Gastrocnemius medialis (tissue), 4 donors: ENCODE data around the gene MOSMO. TPM values are rescaled to one million over a fixed set of nuclear protein-coding genes. Genes with fewer than 3 reads are reported as not detected.

Experiments used
- ATAC-seq, 2 donors: fragments of 150-250 bp; one replicate each; pipeline ENCODE4 v1.9.1; 2016
- DNase-seq, 2 donors: peaks; one replicate each; pipeline ENCODE4 v3.0.0-alpha.2; 2019
- H3K27ac ChIP-seq, 4 donors: fragments of 200-600 bp; sonication (generic); 1 replicate in 1 of 4; 2 replicates in 3 of 4; pipeline ENCODE4 v1.5.1; 2016 to 2018; ENCODE audit warnings: mild to moderate bottlenecking in 2 of 4, moderate library complexity in 1 of 4
- H3K27me3 ChIP-seq, 3 donors: fragments of 200-600 bp; sonication (generic) in 2 of 3; 1 replicate in 1 of 3; 2 replicates in 2 of 3; pipeline versions ENCODE4 v1.5.1 to v1.6.0; 2016 to 2019; ENCODE audit warnings: mild to moderate bottlenecking in 1 of 3, moderate library complexity in 1 of 3
- H3K36me3 ChIP-seq, 2 donors: fragments of 200-600 bp; sonication (generic) in 1 of 2; one replicate each; pipeline ENCODE4 v1.5.1; 2017 to 2018
- H3K4me1 ChIP-seq, 2 donors: fragments of 200-600 bp; sonication (generic) in 1 of 2; one replicate each; pipeline ENCODE4 v1.5.1; 2016 to 2017; ENCODE audit warnings: mild to moderate bottlenecking in 2 of 2
- H3K4me3 ChIP-seq, 4 donors: fragments of 200-600 bp; sonication (generic) in 3 of 4; 1 replicate in 1 of 4; 2 replicates in 3 of 4; pipeline ENCODE4 v1.5.1; 2016 to 2019; ENCODE audit warnings: mild to moderate bottlenecking in 2 of 4
- H3K9me3 ChIP-seq, 3 donors: fragments of 200-600 bp; sonication (generic) in 2 of 3; 1 replicate in 1 of 3; 2 replicates in 2 of 3; pipeline ENCODE4 v1.5.1; 2016 to 2019
- CTCF ChIP-seq, 5 experiments: fragments of 450-650 bp in 3 of 5; fragments of 200-600 bp in 2 of 5; sonication (generic) in 2 of 5; IDR thresholded peaks in 4 of 5; conservative IDR thresholded peaks in 1 of 5; 1 replicate in 4 of 5; 2 replicates in 1 of 5; pipeline ENCODE4 v1.5.1; 2016 to 2019; ENCODE audit warnings: antibody characterized with exemption in 5 of 5, mild to moderate bottlenecking in 3 of 5, moderate library complexity in 3 of 5
- POLR2A ChIP-seq, 2 donors: fragments of 450-650 bp; IDR thresholded peaks; one replicate each; pipeline ENCODE4 v1.6.1; 2017; ENCODE audit warnings: antibody characterized with exemption in 2 of 2, mild to moderate bottlenecking in 2 of 2, moderate library complexity in 2 of 2
- in situ Hi-C, 4 donors: fragments of 200-750 bp; cut with MboI; loops; one replicate each; pipeline versions ENCODE4 v1.15.0 to v1.8.0; 2017; ENCODE audit warnings: low sequenced_read_pairs in 4 of 4
- intact Hi-C: fragments of 100-400 bp; cut with DNase I; formaldehyde crosslinking; loops from one replicate; pipeline ENCODE4 v1.15.1; 2023; ENCODE audit warnings: low total_unique reads
- total RNA-seq, 4 donors: library from RNA; depleted of rRNA; stranded (reverse); fragments of >200 nt; gene quantifications; one replicate each; pipeline versions ENCODE4 v1.1.0 to v1.2.3, GENCODE V29; 2016

Gene MOSMO
- total RNA-seq, 4 donors from 2014 or later = 12.6 to 17.6 (median 13.9) TPM

GRCh38 chr16:22117609-22118008, 109.7 kb downstream of the MOSMO start:
- in situ Hi-C loops = no loop called here
- no peak for ATAC-seq

GRCh38 chr16:22120440-22120839, 112.5 kb downstream of the MOSMO start:
- in situ Hi-C loops = no loop called here

More at GRCh38 chr16:22117609-22118008, 109.7 kb downstream of the MOSMO start:
- Histone ChIP-seq H3K27me3 (no peaks in the 10 kb centered on the region), H3K4me1 (peaks cover 0 to 3% of the 10 kb centered on the region in 2 donors), H3K9me3 (no peaks in the 10 kb centered on the region), H3K36me3 (no peaks in the 10 kb centered on the region), H3K4me3 (no peak overlapping the region), H3K27ac (no peak overlapping the region)
- no peak for DNase-seq
- intact Hi-C loops = no loop called here
- TF ChIP-seq CTCF (IDR thresholded peaks at IDR 0.05 in 4 of 5, conservative IDR thresholded peaks at IDR 0.05 in 1 of 5) = no peak
- TF ChIP-seq POLR2A (IDR thresholded peaks at IDR 0.05) = no peak

GRCh38 chr16:22122239-22122638, 114.3 kb downstream of the MOSMO start:
- Histone ChIP-seq H3K36me3 (no peaks in the 10 kb centered on the region), H3K27ac (no peak overlapping the region), H3K4me1 (peaks cover 0 to 3% of the 10 kb centered on the region in 2 donors), H3K4me3 (no peak overlapping the region), H3K27me3 (no peaks in the 10 kb centered on the region), H3K9me3 (no peaks in the 10 kb centered on the region)
- no peak for TF ChIP-seq POLR2A (IDR thresholded peaks at IDR 0.05)
- TF ChIP-seq CTCF (IDR thresholded peaks at IDR 0.05 in 4 of 5, conservative IDR thresholded peaks at IDR 0.05 in 1 of 5) = no peak
- in situ Hi-C loops (no loop called here), intact Hi-C loops (no loop called here)
- DNase-seq (no peak), ATAC-seq (no peak)

More at GRCh38 chr16:22120440-22120839, 112.5 kb downstream of the MOSMO start:
- ATAC-seq = no peak
- no peak overlapping the region for H3K27ac ChIP-seq
- intact Hi-C loops = no loop called here
- TF ChIP-seq POLR2A (IDR thresholded peaks at IDR 0.05) (no peak), CTCF (IDR thresholded peaks at IDR 0.05 in 4 of 5, conservative IDR thresholded peaks at IDR 0.05 in 1 of 5) (no peak)
- peaks cover 0 to 3% of the 10 kb centered on the region in 2 donors for H3K4me1 ChIP-seq
- no peak for DNase-seq
- H3K4me3 ChIP-seq = no peak overlapping the region
- no peaks in the 10 kb centered on the region for H3K27me3 ChIP-seq
- no peaks in the 10 kb centered on the region for H3K36me3 ChIP-seq
- H3K9me3 ChIP-seq = no peaks in the 10 kb centered on the region

- TF ChIP-seq CTCF (IDR thresholded peaks at IDR 0.05 in 4 of 5, conservative IDR thresholded peaks at IDR 0.05 in 1 of 5) = no peak
- TF ChIP-seq POLR2A (IDR thresholded peaks at IDR 0.05) = no peak
- H3K9me3 ChIP-seq = no peaks in the 10 kb centered on the region
- intact Hi-C loops (no loop called here), in situ Hi-C loops (no loop called here)
- no peak overlapping the region for H3K4me3 ChIP-seq
- H3K4me1 ChIP-seq = peaks cover 0 to 3% of the 10 kb centered on the region in 2 donors
- H3K27me3 ChIP-seq = no peaks in the 10 kb centered on the region
- H3K36me3 ChIP-seq = no peaks in the 10 kb centered on the region
- H3K27ac ChIP-seq = no peak overlapping the region
- ATAC-seq (no peak), DNase-seq (no peak)
Measured at GRCh38 chr16:22123146-22123545, 115.2 kb downstream of the MOSMO start.
